NCI-H774 (cell line): ENCODE data around the gene DPP9.
A peak's percentile ranks its signal among the peaks of the same experiment; 100 is the strongest.
"Not testable (repeated sequence)": the region's sequence is repeated elsewhere in the genome, so short reads cannot be mapped to it uniquely, and the experiment has no call there.

Experiments
- DNase-seq: peaks from one replicate; lab custom pipeline; 2025; lab: John Stamatoyannopoulos, UW

DPP9 gene

DNA sequence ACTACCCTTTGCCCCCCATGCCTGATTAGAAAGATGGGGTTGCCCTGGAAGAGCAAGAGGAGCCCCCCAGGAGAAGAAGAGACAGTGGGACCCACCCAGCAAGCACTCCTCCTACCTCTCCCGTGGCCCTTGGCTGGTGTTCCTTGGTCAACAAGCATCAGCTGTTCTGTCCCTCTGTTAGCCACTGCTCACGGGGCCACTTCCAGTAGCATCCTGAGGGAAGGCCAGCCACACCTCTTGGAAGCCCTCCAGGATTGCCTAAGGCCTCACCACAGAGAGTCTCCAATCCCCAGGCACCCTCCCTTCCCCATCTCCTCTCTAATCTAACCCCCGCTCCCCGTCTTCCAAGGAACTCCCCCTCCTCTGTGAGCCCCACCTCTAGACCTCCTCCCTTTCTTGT lies 15.1 kb upstream of the DPP9 start:
- DNase-seq: no peak

DNA sequence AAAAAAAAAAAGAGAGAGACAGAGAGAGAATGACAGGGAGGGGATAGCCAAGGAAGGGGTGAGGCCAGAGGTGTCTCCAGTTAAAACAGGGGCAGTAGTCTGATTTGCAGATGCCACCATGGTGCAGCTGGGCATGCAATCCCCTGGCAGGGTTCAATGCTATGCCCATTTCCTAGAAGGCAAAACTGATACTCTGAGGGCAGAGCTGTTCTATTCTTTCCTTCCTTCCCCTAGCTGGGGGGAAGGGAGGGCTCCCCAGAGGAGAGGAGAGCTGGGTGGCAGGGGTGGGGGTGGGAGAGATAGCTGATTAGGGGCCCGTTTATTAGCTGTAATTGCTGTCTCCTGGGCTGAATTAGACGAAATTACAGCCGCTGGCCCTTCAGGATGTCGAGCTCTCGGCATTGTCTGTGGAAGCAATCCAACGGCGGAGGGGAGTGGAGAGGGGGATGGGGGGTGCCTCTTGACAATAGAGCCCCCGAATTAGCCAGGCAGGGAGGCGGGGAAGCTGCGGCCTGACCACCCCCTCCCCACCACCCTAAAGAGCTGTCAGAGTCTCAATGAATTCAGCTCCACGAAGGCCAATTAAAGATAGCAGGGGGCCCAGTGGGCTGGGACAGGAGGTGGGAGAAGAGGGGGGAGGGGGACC lies 14.4 kb upstream of the DPP9 start:
- DNase-seq: no peak

DNA sequence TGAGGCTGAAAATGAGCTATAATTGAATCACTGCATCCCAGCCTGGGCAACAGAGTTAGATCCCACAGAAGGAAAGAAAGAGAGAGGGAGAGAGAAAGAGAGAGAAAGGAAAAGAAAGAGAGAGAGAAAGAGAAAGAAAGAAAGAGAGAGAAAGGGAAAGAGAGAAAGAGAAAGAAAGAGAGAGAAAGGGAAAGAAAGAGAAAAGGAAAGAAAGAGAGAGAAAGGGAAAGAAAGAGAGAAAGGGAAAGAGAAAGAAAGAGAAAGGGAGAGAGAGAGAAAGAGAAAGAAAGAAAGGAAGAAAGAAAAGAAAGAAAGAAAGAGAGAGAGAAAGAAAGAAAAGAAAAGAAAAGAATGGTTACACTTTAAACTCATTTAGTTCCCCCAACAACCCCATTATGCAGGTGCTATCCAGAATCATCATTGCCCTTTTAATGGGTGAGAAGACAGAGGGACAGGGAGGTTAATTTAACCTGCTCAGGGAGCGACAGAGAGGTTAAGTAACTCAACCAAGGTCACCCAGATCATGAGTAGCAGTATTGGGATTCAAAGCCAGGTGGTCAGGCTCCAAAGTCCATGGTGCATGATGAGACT lies 10.2 kb upstream of the DPP9 start:
- DNase-seq: no peak

DNA sequence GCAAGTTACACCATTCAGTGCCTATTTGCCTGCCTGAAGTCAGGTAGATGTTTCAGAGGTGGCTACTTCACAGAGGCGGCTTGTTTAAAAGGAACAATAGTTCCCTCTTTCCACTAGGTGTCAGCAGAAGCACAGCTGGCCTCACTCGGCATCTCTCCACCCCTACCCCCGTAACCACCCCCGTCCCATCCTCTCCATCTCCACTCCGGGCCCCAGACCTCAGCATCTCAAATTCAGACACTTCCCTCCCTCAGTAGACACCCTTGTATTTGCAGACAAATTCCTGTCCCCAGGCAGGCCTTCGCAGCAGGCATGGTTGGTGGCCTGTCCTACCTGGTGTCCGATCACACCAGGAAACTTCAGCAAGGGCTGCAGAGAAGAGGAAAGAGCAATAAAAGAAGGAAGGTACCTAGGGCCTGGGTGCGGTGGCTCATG lies 9.1 kb upstream of the DPP9 start:
- DNase-seq: peak; percentile 68

DNA sequence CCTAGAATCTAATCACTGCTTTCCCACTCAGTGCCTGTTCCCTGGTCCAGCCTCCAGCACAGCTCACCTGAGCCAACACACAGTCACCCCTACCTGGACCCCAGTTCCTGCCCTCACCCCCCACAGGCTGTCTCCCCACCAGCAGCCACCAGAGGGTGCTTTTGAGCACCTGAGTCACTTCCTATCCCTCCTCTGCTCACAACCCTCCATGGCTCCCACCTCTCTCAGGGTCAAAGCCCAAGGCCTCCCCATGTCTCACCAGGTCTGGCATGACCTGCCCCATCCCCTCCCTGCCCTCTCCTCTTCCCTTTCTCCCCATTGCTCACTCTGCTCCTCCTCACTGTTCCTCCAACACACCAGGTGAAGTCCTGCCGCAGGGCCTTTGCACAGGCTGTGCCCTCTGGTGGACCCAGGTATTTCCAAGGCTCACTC lies 7.1 kb upstream of the DPP9 start:
- DNase-seq: no peak

DNA sequence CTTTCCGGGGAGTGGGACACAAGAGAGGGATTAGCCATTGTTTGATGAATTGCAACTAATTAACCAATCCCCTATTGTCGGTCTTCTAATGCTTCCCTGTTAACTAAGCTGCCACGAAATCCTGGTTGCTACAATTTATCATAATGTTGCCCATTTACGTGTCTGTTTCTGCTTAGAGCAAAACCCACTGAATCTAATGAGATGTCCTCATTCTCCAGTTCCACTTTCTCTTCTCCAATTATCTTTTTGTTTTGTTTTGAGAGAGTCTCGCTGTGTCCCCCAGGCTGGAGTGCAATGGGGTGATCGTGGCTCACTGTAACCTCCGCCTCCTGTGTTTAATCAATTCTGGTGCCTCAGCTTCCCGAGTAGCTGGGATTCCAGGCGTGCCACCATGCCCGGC lies 5.2 kb upstream of the DPP9 start:
- no peak for DNase-seq

DNA sequence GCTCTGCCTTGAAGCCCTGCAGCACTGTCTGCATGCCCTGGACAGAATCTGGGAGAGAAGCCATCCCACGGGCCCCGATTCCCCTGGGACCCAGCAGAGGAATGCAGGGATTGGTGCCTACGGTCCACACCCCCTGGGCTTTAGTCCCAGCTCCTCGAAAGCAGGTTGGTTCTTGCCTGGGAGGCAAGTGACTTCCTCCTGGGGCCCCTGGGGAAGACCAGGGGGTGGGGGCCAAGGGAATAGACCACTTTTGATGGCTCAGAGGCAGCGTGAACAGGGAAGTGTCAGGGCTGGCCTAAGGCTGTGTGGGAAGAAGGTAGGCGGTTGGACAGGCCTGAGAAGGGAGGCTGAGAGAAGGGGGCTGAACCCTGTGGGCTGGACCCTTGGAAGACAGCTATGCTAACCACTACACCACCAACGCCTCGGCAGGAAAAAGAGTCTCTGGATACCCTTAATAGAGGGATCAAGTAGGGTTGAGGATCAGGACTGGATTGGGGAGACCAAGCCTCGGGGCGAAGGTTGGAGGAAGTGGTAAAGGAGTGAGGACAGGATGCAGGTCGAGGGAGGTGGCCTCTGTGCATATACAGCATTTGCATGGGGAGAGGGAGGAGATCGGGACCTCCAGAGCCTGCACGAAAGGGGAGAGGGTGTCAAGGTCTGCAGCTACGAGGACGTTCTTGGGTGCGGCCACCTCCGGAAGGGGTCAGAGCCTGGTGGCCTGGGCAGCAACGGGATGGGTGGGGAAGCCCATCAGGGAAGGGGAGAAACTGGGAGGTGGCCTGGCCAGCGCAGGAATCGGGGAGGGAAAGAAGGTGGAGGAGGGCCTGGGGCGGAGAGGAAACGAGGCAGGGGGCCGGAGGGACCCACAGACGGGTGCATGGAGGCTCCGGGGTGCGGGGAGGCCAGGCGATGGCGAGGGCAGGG lies 709 bp downstream of the DPP9 start:
- DNase-seq: no peak

DNA sequence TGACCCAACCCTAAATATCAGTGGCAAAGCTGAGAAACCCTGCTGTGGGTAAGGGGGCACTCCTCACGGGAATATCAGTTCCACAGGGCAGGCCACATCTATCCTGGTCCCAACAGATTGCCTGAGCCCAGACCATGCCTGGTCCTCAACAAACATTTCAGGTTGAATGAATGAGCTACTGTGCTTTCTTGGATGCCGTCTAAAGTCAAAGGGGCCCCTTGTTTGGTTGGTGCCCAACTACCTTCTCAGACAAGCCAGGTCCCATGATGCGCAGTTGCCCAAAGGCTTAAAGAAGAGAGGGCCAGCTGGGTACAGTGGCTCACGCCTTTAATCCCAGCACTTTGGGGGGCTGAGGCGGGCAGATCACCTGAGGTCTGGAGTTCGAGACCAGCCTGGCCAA lies 2.4 kb downstream of the DPP9 start:
- DNase-seq: no peak

DNA sequence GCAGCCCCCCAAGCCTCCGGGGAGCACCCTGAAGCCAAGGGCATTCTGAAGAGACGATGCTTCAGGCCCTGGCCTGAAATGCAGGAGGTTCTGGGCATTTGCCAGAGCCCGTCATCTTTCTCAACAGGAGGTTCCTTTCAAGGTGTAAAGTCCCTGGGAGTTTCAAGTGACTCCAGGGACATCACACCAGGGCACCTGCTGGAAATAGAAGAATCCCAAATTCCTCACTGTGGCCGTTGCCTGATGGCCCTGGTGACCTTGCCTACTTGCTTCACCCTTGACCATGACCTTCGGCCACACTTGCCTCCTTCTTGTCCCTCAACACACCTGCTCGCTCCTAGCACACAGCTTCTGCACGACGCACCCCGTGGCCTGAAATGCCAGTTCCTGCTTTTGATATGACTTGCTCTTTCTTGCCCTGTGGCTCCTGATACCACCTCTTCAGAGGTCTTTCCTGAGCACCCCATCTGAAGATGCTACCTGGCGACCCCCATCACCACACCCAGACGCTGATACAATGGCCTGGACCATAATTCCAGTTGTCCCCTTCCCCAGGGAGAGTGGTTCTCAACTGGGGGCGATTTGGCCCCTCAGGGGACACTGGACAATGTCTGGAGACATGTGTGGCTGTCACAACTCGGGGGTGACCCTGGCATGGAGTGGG lies 3.5 kb downstream of the DPP9 start:
- DNase-seq: no peak

DNA sequence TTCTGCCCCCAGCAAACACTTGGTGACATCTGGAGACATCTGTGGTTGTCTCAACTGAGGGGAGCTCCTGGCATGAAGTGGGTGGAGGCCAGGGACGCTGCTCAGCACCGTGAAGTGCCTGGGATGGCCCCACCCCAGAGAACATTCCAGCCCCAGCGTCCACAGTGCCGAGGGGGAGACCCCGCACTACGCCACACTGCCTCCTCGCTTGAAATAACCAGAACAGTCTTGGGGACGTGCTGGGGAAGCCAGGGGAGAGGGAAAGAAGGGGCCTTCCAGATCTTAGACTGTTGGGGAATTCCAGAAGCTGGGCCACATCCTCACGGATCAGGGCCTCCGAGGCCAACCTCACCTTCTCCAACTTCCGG lies 4.2 kb downstream of the DPP9 start:
- no peak for DNase-seq

DNA sequence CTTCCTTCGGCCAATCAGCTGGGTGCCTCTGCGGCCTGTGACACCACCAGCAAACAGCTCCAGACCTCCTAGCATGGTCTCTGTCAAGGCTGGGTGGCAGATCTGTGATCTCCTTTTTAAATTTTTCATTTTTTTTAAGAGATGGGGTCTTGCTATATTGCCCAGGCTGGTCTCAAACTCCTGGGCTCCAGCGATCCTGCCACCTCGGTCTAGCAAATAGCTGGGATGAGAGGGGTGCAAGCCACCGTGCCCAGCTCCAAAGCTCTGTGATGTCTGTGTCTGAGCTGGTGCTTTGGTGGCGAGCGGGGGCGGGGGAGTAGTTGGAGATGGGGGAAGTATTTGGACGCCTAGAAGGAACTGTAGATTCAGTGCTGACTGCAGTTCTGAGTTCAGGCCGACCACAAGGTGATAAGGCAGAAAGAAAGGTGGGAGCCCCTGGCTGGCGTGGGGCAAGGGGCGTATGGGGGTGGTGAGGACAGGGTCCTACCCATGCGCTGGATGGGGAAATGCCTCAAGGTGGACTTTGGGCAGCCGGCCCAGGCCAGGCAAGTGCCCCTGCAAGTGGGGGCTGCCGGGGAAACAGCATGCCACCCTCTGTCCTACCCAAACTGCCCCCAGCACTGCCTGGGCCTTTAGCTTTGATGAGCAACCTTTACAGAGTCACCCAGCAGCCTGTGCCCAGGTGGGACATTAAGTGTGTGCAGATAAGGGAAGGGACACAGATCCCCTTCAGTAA lies 5.5 kb downstream of the DPP9 start:
- no peak for DNase-seq

DNA sequence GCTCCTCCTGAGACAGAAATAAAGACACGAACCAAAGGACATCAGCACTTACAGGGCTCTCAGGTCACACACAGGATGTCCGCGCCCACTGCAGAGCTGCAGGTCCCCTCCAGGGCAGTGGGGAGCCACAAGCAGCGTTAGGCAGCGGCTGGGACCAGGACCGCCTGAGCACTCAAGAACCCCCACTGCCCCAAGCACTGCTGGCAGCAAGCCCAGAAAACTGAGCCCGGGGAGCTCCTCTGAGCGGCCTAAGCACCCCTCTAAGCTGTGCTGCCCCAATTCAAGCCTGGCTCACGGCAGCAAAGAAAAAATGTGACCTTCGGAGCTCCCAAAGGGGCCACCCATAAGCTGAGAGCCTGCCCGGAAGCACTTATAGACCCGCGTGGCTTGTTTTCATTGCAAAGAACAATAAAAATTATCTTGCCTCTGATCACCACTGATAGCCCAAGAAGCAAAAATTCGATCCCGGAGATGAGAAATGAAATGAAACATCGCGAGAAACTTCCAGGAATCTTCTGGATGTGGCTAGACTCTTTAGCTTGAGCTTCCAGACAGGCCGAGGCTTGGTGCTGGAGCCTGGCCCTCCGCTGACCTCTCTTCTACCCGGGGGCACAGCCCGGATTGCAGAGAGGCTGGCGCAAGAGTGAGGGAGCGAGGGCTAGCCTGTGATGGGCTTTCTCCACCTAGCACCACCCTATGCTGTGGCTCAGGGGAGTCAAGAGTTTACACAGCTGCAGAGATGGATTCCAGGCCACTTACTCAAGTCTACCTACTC lies 6.3 kb downstream of the DPP9 start:
- no peak for DNase-seq

DNA sequence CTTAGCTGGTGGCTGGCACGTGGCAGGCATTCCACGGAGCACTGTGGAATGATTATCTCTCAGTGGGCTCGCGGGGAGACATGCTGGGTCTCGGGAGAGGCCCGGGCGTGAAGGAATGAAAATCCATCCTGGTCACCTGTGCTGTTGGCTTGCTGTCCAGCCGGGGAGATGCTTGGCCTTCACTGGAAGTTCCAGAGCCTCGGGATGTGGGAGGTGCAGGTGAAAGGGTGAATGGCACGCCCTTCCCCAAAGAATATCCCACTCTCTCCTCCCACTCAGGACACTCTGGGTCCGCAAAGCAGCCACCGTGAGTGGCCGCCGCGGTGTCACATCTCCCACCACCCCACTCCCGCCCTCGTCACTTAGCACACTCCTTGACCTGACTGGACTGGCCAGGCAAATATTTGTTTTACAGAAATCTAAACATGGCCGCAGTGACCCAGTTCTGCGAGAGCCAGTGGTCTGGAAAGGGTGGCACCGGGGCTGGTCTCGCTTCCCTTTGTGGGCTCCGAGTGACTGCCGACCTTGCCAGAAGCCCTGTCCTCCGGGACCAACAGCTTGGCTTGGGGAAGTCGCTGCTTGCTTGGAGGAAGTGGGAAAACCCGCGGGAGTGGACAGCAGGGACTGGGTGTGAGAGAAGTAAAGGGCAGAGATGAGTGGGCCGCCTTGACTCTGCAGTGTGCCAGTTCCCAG lies 8.0 kb downstream of the DPP9 start:
- DNase-seq: no peak

DNA sequence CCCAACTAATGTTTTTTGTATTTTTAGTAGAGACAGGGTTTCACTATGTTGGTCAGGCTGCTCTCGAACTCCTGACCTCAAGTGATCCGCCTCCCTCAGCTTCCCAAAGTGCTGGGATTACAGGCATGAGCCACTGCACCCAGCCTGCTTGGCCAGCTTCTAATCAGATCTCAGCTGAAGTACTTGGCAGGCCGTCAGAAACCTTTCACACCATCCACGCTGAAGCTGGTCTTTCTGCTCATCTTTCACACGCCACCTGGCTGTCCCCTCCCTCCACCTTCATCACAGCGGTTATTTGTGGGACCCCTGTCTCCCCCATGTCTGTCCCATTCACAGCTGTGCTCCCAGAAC lies 8.5 kb downstream of the DPP9 start:
- DNase-seq: not testable (repeated sequence)

DNA sequence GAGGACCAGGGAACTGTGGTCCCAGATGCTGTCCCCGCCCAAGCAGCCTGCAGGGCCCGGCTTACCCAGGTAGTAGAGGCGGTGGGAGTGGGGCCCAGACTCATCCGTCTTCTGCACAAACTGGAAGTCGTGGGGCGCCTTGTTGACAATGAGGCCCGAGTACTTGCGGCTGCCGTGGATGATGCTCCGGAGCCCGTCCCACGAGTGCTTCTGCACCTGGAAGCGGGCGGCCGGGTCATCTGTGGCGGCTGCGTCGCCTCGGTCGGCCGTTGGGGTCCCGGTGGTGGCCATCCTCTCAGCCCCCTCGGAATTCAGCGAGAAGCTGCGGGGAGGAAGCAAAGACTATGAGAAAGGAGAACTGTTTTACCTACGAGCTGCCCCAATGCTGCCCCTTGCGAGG lies 9.6 kb downstream of the DPP9 start:
- no peak for DNase-seq

DNA sequence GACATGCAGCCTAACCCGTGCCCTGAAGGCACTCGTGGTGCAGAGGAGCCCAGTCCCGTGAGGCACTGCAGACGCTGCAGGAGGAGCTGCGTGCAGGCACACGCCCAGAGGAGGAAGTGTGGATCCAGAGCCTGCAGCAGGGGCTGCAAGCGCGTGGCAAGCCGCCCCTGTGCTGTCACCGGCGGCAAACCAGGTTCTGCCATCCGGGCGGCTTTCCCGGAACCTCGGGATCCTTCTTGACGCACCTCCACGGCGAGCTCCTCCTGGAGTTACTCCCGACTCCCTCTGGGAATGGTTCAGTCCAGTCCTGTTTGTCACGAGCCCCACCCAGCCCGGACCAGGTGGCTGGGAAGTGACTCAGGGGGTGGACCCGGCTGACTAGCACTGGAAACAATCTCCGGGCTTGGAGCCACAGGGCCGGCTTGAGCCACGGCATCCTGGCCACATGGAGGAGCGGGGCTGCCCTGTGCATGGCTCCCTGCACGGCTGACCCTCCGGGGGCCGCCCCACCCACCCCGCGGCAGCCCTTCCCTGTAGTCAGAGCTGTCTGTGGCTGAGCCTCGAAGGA lies 10.2 kb downstream of the DPP9 start:
- DNase-seq: no peak

DNA sequence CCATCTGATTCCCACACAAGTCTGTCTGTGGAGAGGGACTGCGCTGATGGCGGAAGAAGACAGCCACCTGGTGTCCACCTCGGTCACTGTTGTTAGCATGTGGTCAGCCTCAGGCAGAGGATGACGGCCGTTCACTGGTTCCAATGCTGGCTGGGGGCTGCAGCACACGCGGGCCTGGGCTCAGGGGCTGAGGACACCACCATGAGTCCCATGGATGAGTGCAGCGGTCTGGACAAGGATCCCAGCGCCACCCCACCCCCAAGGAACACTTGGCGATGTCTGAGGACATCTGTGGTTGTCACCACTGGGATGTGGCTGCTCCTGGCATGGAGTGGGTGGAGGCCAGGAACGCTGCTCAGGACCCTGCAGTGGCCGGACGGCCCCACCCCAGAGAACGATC lies 10.9 kb downstream of the DPP9 start:
- no peak for DNase-seq

DNA sequence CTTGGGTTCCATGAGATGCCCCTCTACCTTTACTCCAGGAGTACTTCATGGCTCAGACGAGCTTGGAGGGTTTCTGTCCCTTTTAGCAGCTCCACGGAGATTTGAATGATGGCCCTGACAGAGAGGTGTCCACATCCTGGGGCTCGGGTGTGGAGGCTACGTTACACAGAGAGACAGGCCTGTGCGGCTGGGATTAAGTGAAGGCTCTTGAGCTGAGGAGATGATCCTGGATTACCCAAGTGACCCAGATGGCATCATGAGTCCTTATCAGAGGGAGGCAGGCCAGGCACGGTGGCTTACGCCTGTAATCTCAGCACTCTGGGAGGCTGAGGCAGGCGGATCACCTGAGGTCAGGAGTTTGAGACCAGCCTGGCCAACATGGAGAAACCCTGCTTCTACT lies 12.4 kb downstream of the DPP9 start:
- DNase-seq: no peak

DNA sequence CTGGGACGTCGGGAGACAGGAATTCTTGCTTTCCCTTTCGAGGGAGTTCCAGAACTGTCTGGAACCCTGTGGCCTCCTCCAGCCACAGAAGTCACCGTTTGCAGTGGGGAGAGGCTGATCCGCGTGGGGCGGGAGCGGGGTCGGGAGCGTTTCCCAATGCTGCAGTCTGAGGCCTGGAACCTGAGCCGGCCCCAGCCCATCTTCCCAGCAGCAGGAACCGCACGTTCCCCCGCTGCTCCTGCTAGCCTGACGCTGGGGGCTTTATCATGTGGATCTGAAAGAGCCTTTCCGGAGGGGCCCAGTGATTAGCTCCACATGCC lies 13.4 kb downstream of the DPP9 start:
- no peak for DNase-seq

DNA sequence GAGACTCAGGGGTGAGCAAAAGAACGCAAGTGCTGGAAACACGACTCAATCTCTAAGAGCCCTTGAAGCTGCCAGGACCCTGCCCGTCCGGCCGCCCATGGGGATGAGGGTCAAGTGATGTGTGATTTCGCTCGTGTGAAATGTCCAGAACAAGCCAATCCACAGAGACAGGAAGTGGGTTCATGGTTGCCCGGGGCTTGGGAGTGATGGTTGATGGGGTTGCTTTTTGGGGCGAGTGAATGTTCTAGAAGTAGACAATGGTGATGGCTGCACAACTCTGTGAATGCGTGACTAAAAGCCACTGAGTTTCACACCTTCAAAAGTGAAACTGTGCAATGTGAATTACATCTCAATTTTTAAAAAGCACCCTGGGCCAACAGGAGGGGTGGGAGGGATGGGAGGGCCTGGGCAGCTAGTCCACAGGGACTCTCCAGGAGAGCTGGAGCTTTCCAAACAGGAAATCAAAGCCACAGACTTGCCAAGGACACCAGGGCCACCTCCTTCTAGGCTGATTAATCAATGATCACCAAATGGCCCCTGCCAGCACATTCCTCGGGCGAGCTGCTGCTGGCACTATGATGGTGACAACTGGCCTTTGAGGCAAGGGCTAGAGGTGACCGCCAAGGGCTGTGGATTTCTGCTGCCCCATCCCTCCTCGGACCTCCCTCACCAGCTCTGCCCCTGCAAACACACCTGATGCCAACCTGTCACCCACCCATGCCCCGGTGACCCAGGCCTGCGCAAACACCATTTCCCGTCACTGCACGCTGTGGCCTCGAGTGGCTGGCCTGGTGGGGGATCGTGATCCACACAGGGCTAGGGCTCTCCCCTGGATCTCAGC lies 14.0 kb downstream of the DPP9 start:
- no peak for DNase-seq
